ENCODE data around the gene WDR73. TPM values are rescaled to one million over a fixed set of nuclear protein-coding genes. Genes with fewer than 3 reads are reported as not detected.
A peak's percentile ranks its signal among the peaks of the same experiment; 100 is the strongest.
"Not testable (repeated sequence)": the region's sequence is repeated elsewhere in the genome, so short reads cannot be mapped to it uniquely, and the experiment has no call there.

Gene WDR73
- total RNA-seq, 1 experiment from 2014 or later = 53.1 TPM

GRCh38 chr15:84643838-84644237, 10.2 kb downstream of the WDR73 start:
- no peak overlapping the region for H3K27ac Mint-ChIP-seq (ENCODE audit: unreplicated experiment)
- DNase-seq = no peak
- H3K4me1 Mint-ChIP-seq (ENCODE audit: low read depth, unreplicated experiment) = no peaks in the 10 kb centered on the region
- no peak for TF ChIP-seq CTCF (IDR thresholded peaks at IDR 0.05; ENCODE audit: unreplicated experiment)
- H3K36me3 Mint-ChIP-seq (ENCODE audit: insufficient read depth, unreplicated experiment) = peaks cover 78% of the 10 kb centered on the region
- no peaks in the 10 kb centered on the region for H3K27me3 Mint-ChIP-seq (ENCODE audit: unreplicated experiment)
- BruUV-seq (replicated peaks) = no TSS peak
- no peak overlapping the region for H3K4me3 Mint-ChIP-seq (ENCODE audit: low read depth, unreplicated experiment)
- no peaks in the 10 kb centered on the region for H3K9me3 Mint-ChIP-seq (ENCODE audit: low read depth, unreplicated experiment)
- intact Hi-C loops (cut with micrococcal nuclease; ENCODE audit: unreplicated experiment) = no loop called here
- CTCF ChIA-PET = interaction anchor here (0.6 to 0.7 kb wide), 2 partner anchors 10 to 32 kb away, joined by 3 to 4 read pairs; no protein-coding TSS in a partner anchor

- H3K27ac Mint-ChIP-seq (ENCODE audit: unreplicated experiment); H3K9me3 Mint-ChIP-seq (ENCODE audit: low read depth, unreplicated experiment); CTCF ChIA-PET; DNase-seq; H3K27me3 Mint-ChIP-seq (ENCODE audit: unreplicated experiment); intact Hi-C loops (cut with micrococcal nuclease; ENCODE audit: unreplicated experiment); BruUV-seq (replicated peaks); H3K4me3 Mint-ChIP-seq (ENCODE audit: low read depth, unreplicated experiment); H3K4me1 Mint-ChIP-seq (ENCODE audit: low read depth, unreplicated experiment): not testable (repeated sequence)
- peaks cover 78% of the 10 kb centered on the region for H3K36me3 Mint-ChIP-seq (ENCODE audit: insufficient read depth, unreplicated experiment)
Measured at GRCh38 chr15:84642640-84643039, 11.4 kb downstream of the WDR73 start.

- CTCF ChIA-PET; H3K9me3 Mint-ChIP-seq (ENCODE audit: low read depth, unreplicated experiment); DNase-seq; H3K4me3 Mint-ChIP-seq (ENCODE audit: low read depth, unreplicated experiment); H3K4me1 Mint-ChIP-seq (ENCODE audit: low read depth, unreplicated experiment); BruUV-seq (replicated peaks); intact Hi-C loops (cut with micrococcal nuclease; ENCODE audit: unreplicated experiment); H3K27ac Mint-ChIP-seq (ENCODE audit: unreplicated experiment); H3K27me3 Mint-ChIP-seq (ENCODE audit: unreplicated experiment): not testable (repeated sequence)
- peaks cover 72% of the 10 kb centered on the region for H3K36me3 Mint-ChIP-seq (ENCODE audit: insufficient read depth, unreplicated experiment)
Measured at GRCh38 chr15:84641871-84642270, 12.2 kb downstream of the WDR73 start.

GRCh38 chr15:84638103-84638502, 16.0 kb downstream of the WDR73 start:
- Mint-ChIP-seq H3K27me3 (ENCODE audit: unreplicated experiment) (no peaks in the 10 kb centered on the region), H3K9me3 (ENCODE audit: low read depth, unreplicated experiment) (no peaks in the 10 kb centered on the region), H3K27ac (ENCODE audit: unreplicated experiment) (no peak overlapping the region), H3K4me1 (ENCODE audit: low read depth, unreplicated experiment) (peaks cover 14% of the 10 kb centered on the region), H3K4me3 (ENCODE audit: low read depth, unreplicated experiment) (no peak overlapping the region), H3K36me3 (ENCODE audit: insufficient read depth, unreplicated experiment) (peaks cover 54% of the 10 kb centered on the region)
- no TSS peak for BruUV-seq (replicated peaks)
- TF ChIP-seq CTCF (IDR thresholded peaks at IDR 0.05; ENCODE audit: unreplicated experiment) = no peak
- CTCF ChIA-PET = interaction anchor here (0.7 to 1.3 kb wide), 4 partner anchors 11 to 67 kb away, joined by 3 to 5 read pairs (median 4); no protein-coding TSS in a partner anchor
- intact Hi-C loops (cut with micrococcal nuclease; ENCODE audit: unreplicated experiment) = loop anchor here (1.0 kb wide), 1 partner anchor 50 kb away; no protein-coding TSS in a partner anchor
- DNase-seq = no peak

GRCh38 chr15:84634228-84634837, 19.8 kb downstream of the WDR73 start:
- Mint-ChIP-seq H3K9me3 (ENCODE audit: low read depth, unreplicated experiment) (no peaks in the 10 kb centered on the region), H3K27me3 (ENCODE audit: unreplicated experiment) (no peaks in the 10 kb centered on the region), H3K27ac (ENCODE audit: unreplicated experiment) (no peak overlapping the region), H3K4me1 (ENCODE audit: low read depth, unreplicated experiment) (peaks cover 17% of the 10 kb centered on the region), H3K36me3 (ENCODE audit: insufficient read depth, unreplicated experiment) (peaks cover 58% of the 10 kb centered on the region), H3K4me3 (ENCODE audit: low read depth, unreplicated experiment) (peak overlapping the region; percentile 99)
- CTCF ChIA-PET = interaction anchor here (0.6 to 1.4 kb wide), 5 partner anchors 9 to 247 kb away, joined by 3 to 5 read pairs (median 3); partner anchors contain the start of gene ZSCAN2
- no peak for DNase-seq
- intact Hi-C loops (cut with micrococcal nuclease; ENCODE audit: unreplicated experiment) = no loop called here
- no TSS peak for BruUV-seq (replicated peaks)
- TF ChIP-seq CTCF (IDR thresholded peaks at IDR 0.05; ENCODE audit: unreplicated experiment) = no peak

Measured in Calu3 (cell line).